Tibial nerve (tissue), 4 donors: ENCODE data around the gene HPS4. TPM values are rescaled to one million over a fixed set of nuclear protein-coding genes. Genes with fewer than 3 reads are reported as not detected.
A peak's percentile ranks its signal among the peaks of the same experiment; 100 is the strongest.
"Not testable (repeated sequence)": the region's sequence is repeated elsewhere in the genome, so short reads cannot be mapped to it uniquely, and the experiment has no call there.

Experiments
- DNase-seq, 2 donors: peaks; one replicate each; pipeline ENCODE4 v3.0.0-alpha.2; 2019; ENCODE audit warnings: low spot score in 2 of 2
- H3K27ac ChIP-seq, 4 donors: fragments of 200-600 bp; sonication (generic) in 3 of 4; one replicate each; pipeline ENCODE4 v1.5.1; 2017 to 2019; ENCODE audit warnings: mild to moderate bottlenecking in 1 of 4
- H3K27me3 ChIP-seq, 2 donors: fragments of 200-600 bp; sonication (generic) in 1 of 2; one replicate each; pipeline versions ENCODE4 v1.5.1 to v1.6.0; 2017 to 2019
- H3K36me3 ChIP-seq, 3 donors: fragments of 200-600 bp; sonication (generic); one replicate each; pipeline ENCODE4 v1.5.1; 2018 to 2019
- H3K4me1 ChIP-seq, 4 donors: fragments of 200-600 bp; sonication (generic) in 3 of 4; one replicate each; pipeline ENCODE4 v1.5.1; 2017 to 2019
- H3K4me3 ChIP-seq, 4 donors: fragments of 200-600 bp; sonication (generic) in 3 of 4; one replicate each; pipeline ENCODE4 v1.5.1; 2017 to 2019; ENCODE audit warnings: mild to moderate bottlenecking in 1 of 4, moderate library complexity in 1 of 4
- H3K9me3 ChIP-seq, 4 donors: fragments of 200-600 bp; sonication (generic) in 3 of 4; one replicate each; pipeline ENCODE4 v1.5.1; 2017 to 2019
- CTCF ChIP-seq, 5 experiments: fragments of 200-600 bp in 3 of 5; fragments of 450-650 bp in 2 of 5; sonication (generic) in 3 of 5; IDR thresholded peaks; one replicate each; pipeline ENCODE4 v1.5.1; 2016 to 2019; ENCODE audit warnings: antibody characterized with exemption in 5 of 5, mild to moderate bottlenecking in 3 of 5, moderate library complexity in 2 of 5
- EP300 ChIP-seq, 2 donors: sonication (generic); formaldehyde crosslinking; IDR thresholded peaks; one replicate each; pipeline ENCODE4 v1.6.1; 2017; ENCODE audit warnings: antibody characterized with exemption in 2 of 2, mild to moderate bottlenecking in 1 of 2
- POLR2A ChIP-seq, 2 donors: fragments of 450-650 bp; IDR thresholded peaks; one replicate each; pipeline ENCODE4 v1.6.1; 2017; ENCODE audit warnings: antibody characterized with exemption in 2 of 2, mild to moderate bottlenecking in 2 of 2, moderate library complexity in 2 of 2
- WGBS, 2 donors: methylation state at CpG; one replicate each; pipeline ENCODE4 v1.1.5; 2018; 5-methylcytosine and 5-hydroxymethylcytosine counted together
- total RNA-seq, 4 donors: library from RNA; depleted of rRNA; stranded (reverse); fragments of >200 nt; gene quantifications; one replicate each; pipeline ENCODE4 v1.1.0, GENCODE V29; 2016

HPS4 gene
- total RNA-seq, 4 donors from 2014 or later, result 32.7 to 62.3 (median 46.0) TPM

DNA sequence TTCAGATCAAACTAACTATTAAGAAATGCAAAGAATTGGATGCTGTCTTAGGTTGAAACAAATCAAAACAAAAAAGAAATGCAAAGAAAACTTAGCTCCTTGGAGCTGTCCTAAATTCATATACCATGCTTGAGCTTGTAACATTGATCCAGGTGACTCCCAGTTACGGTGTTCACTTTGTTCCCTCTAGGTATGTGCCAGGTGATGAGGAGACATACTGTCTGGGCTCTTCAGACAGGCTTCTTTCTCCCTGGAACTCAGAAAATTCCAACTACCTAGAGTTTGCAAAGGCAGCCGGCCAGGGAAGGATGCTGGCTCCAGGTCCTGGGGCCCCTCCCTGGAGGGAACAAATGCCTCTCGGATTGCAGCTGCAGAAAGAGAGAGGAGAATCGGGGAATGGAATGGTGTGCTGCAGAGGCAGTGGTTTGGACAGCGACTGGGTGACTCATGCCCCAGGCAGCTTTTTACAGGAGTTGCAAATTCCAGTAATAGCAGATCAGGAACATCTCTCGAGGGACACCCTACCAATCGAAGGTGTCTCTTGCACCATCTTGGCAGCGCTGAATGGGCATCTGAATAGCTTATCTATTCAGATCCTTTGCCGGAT, 66.8 kb downstream of the HPS4 start:
- H3K4me3 ChIP-seq, result no peak overlapping the region
- H3K36me3 ChIP-seq, result no peaks in the 10 kb centered on the region
- WGBS, 2 donors, result 32 to 38% methylated on average over 9 of the region's 9 CpGs
- peak in 1 of 2 donors; percentile 11 for DNase-seq
- H3K4me1 ChIP-seq, result peaks cover 0 to 9% (median 0%) of the 10 kb centered on the region in 4 donors
- no peaks in the 10 kb centered on the region for H3K9me3 ChIP-seq
- H3K27ac ChIP-seq, result no peak overlapping the region
- H3K27me3 ChIP-seq, result no peaks in the 10 kb centered on the region
- TF ChIP-seq POLR2A (IDR thresholded peaks at IDR 0.05), result no peak
- TF ChIP-seq EP300 (IDR thresholded peaks at IDR 0.05), result peak in 1 of 2 donors; percentile 19

DNA sequence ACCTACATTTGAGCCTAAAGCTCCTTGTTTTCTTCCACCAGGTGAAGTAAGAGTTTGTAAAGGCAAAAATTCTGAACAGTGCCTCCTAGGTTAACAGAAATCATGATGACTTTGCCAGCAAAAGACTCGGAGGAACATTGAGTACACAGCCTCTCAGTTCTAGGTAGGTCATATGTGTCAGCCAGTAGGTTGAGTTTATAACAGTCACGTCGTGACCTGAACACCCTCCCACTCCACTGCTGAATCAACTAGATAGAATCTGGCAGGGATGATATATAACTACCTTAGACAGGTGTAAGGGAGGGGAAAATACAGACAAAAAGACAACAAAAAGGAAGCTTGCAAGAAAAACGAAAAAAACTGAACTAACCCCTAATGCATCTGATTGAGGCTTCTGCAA, 67.3 kb downstream of the HPS4 start:
- H3K4me1 ChIP-seq, result peaks cover 0 to 9% (median 0%) of the 10 kb centered on the region in 4 donors
- no peak for DNase-seq
- no peak overlapping the region for H3K4me3 ChIP-seq
- no peaks in the 10 kb centered on the region for H3K27me3 ChIP-seq
- no peaks in the 10 kb centered on the region for H3K36me3 ChIP-seq
- TF ChIP-seq POLR2A (IDR thresholded peaks at IDR 0.05) (no peak), EP300 (IDR thresholded peaks at IDR 0.05) (no peak), CTCF (IDR thresholded peaks at IDR 0.05) (no peak)
- H3K9me3 ChIP-seq, result no peaks in the 10 kb centered on the region
- H3K27ac ChIP-seq, result no peak overlapping the region
- 49 to 53% methylated on average over 4 of the region's 4 CpGs for WGBS, 2 donors

GRCh38 chr22:26414347-26414746, 69.2 kb downstream of the HPS4 start:
- WGBS, 2 donors, result 86 to 93% methylated on average over 4 of the region's 4 CpGs
- no peak for TF ChIP-seq EP300 (IDR thresholded peaks at IDR 0.05)
- no peak overlapping the region for H3K27ac ChIP-seq
- no peak for DNase-seq
- H3K4me3 ChIP-seq, result no peak overlapping the region
- no peaks in the 10 kb centered on the region for H3K27me3 ChIP-seq
- no peaks in the 10 kb centered on the region for H3K36me3 ChIP-seq
- H3K9me3 ChIP-seq, result no peaks in the 10 kb centered on the region
- peaks cover 0 to 9% (median 0%) of the 10 kb centered on the region in 4 donors for H3K4me1 ChIP-seq

- H3K4me1 ChIP-seq, result no peaks in the 10 kb centered on the region
- no peak overlapping the region for H3K27ac ChIP-seq
- H3K36me3 ChIP-seq, result no peaks in the 10 kb centered on the region
- no peak for TF ChIP-seq CTCF (IDR thresholded peaks at IDR 0.05)
- TF ChIP-seq POLR2A (IDR thresholded peaks at IDR 0.05), result no peak
- TF ChIP-seq EP300 (IDR thresholded peaks at IDR 0.05), result no peak
- 68 to 70% methylated on average over 5 of the region's 5 CpGs for WGBS, 2 donors
- no peaks in the 10 kb centered on the region for H3K9me3 ChIP-seq
- H3K4me3 ChIP-seq, result no peak overlapping the region
- H3K27me3 ChIP-seq, result no peaks in the 10 kb centered on the region
- no peak for DNase-seq
Measured at GRCh38 chr22:26410386-26410785, 73.2 kb downstream of the HPS4 start.

DNA sequence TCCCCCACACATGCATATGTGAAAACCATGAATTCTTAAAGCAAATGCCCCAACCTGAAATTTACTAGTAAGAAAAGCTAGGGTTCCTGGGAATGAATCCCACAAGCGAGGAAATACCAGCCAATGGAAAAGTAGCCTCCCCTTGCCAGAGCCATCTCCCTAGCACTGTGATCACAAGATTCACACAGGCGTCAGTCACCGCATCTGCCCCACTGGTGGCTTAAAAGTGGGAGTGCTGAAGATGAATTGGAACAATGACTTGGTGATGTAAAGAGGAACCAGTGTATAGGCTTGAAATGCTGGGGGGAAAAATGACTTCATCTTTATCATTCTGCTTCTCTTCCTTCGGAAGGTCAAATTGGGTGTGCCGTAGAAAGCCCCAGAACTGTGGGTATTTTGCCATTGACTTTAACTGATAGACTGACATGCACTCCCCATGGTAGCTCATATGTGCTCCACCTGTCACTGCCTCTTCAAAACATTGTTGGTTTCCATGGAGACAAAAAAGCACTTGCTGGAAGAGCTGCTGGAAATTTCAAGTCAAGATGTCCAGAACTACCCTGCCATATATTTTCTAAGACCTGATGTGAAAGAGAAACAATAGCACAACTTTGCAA, 73.8 kb downstream of the HPS4 start:
- Histone ChIP-seq H3K9me3 (no peaks in the 10 kb centered on the region), H3K27ac (no peak overlapping the region), H3K36me3 (no peaks in the 10 kb centered on the region), H3K4me1 (peaks cover 0 to 3% (median 0%) of the 10 kb centered on the region in 4 donors), H3K27me3 (no peaks in the 10 kb centered on the region), H3K4me3 (no peak overlapping the region)
- TF ChIP-seq EP300 (IDR thresholded peaks at IDR 0.05), result no peak
- TF ChIP-seq CTCF (IDR thresholded peaks at IDR 0.05), result no peak
- TF ChIP-seq POLR2A (IDR thresholded peaks at IDR 0.05), result no peak
- DNase-seq, result no peak
- WGBS, 2 donors, result 63 to 68% methylated on average over 5 of the region's 5 CpGs

GRCh38 chr22:26408562-26409220, 74.9 kb downstream of the HPS4 start:
- not testable (repeated sequence) for H3K36me3 ChIP-seq, DNase-seq, H3K4me3 ChIP-seq, H3K27ac ChIP-seq, H3K27me3 ChIP-seq, H3K9me3 ChIP-seq, H3K4me1 ChIP-seq
- WGBS, 2 donors, result 89 to 91% methylated on average over 7 of the region's 7 CpGs
